NCI-H345 treated with DMSO at 0.1 percent for 48 hours (cell line): ENCODE measurements around the gene XKR3.
"Not testable (repeated sequence)": the region's sequence is repeated elsewhere in the genome, so short reads cannot be mapped to it uniquely, and the experiment has no call there.

Source experiments
- DNase-seq: peaks from one replicate; lab custom pipeline; 2025; ENCODE audit not compliant: unreplicated experiment; lab: John Stamatoyannopoulos, UW

Gene XKR3

GRCh38 chr22:16748160-16748929 is 76.9 kb downstream of the XKR3 start:
- DNase-seq = not testable (repeated sequence)

- not testable (repeated sequence) for DNase-seq
These were observed 77.7 kb downstream of the XKR3 start for GRCh38 chr22:16747266-16748159.

GRCh38 chr22:16734271-16734670 is 90.9 kb downstream of the XKR3 start:
- DNase-seq = not testable (repeated sequence)
